Amygdala (tissue), 56 donors: ENCODE data around the gene ZNF223.

Source experiments
- DNase-seq, 56 donors: peaks; one replicate each; lab custom pipeline; 2025; lab: John Stamatoyannopoulos, UW

The ZNF223 gene

DNA sequence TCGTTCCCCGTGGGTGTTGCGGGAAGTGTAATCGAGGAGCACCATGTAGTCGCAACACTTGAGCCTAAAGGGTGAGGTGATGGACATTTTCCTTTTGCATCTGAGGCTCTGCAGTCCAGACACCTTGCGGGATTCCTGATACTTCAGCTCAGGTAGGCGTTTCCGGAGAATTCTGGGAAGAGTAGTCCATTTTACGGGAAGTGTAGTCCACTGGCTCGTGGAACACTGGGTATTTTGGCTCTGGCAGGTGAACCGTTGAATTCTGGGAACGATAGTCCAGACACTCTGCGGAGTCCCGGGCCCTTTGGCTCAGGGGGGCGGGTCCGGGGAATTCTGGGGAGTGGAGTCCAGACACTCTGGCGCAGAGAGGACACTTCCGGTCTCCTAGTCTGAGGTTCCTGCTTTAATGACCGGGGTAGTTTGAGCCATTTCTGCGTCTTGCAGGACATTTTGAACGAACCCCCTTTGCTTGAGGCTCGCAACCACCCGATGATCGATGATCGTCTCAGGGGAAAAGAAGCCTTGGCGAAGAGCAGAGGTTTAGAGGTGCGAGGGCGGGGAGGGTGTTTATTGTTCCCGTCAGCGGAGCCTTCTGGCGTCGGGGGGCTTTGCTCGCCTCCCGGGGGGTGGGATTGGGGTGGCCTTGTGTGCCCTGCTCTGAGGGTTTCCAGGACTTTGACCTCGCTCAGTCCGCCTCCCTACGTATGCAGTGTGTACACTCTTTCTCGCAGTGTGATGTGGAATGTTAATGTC, at the start of gene ZNF223:
Gene ZNF223 (plus strand): TSS at position 387 of the 753 bp plus-strand sequence. CDS start 3,141 bp downstream, outside the sequence.
- DNase-seq: peak; percentile 32 to 99 (median 94)

DNA sequence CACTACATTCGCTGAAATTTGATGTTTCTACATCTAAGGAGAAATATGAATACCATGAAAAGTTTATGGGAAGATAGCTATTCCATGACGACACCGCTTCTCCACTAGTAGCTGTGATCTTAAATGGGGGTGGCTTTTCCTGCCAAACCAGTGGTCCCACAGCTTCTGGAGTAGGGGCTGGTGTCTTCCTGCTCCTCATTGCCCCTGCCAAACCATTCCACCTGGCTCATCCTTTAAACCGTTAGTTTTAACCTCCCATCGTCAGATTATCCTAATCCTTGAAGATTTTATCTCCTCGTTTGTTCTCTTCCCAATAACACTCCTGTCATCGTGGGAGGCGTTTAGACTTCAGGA, 49.6 kb upstream of the ZNF223 start:
- DNase-seq: peak in 1 of 56 donors; percentile 29

DNA sequence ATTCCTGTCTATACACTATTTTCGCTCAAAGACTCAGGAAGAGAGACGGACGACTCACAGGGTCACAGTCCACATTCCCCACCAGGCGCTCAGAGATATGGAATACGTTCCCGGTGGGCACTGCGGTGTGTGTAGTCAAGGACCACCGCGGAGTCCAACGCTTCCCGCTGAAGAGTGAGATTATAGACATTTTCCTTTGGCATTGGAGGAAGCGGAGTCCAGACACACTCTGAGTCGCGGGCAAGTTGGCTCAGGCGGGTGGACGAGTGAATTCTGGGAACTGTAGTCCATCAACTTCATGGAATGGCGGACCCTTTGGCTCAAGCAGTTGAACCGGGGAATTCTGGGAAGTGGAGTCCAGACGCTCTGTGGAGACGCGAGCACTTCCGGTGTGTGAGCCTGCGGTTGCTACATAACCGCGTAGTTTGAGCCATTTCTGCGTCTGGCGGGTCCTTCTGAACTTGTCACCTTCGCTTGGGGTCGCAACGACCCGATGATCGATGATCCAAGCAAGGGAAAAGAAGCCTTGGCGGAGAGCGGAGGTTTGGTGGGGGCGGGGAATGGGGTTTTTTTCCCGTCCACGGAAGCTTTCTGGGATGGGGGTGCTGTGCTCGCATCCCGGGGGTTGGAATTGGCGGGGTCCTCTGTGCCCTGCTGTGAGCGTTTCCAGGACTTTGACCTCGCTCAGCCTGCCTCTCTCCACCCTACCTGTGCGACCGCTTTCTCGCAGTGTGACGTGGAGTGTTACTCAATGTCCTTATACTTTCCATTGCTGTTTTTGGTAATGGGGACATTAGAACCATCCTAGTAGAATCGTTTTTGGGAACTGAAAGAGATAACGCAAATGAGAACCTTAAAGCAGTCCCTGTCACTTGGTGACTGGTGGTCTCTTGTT, 49.0 kb upstream of the ZNF223 start, which contains the start of gene ZNF230:
Gene ZNF230 (plus strand): TSS at position 392 of the 895 bp plus-strand sequence. CDS start 4,122 bp downstream, outside the sequence.
- peak; percentile 38 to 97 (median 88) for DNase-seq

DNA sequence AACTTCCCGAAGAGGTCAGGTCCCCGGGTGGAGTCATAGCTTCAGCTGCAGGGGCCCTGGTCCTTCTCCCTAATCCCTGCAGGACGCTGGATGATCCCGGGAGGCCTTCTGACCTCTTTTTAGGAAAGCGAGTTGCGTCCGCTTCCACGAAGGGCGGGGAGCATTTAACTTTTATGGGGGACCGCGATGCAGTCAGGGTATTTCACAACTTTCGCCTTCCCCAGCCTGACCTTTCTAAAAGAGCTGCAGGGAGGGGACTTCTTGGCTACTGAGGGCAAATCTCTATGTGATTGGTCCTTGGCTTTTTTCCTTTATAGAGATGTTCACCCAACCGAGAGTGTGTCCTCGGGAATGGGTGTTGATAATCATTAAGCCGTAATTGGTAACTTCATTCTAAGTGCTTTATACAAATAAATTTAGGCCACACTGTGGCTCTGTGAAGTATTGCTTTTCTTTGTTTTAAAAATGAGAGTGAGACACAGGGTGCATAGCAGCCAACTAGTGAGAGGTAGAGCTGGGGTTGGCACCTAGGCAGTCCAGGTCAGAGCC, 48.3 kb upstream of the ZNF223 start:
- peak in 1 of 56 donors; percentile 4 for DNase-seq

- no peak for DNase-seq
These were observed 45.9 kb upstream of the ZNF223 start for GRCh38 chr19:44005973-44006372.

- no peak for DNase-seq
These were observed 44.4 kb upstream of the ZNF223 start for GRCh38 chr19:44007473-44007872.

DNA sequence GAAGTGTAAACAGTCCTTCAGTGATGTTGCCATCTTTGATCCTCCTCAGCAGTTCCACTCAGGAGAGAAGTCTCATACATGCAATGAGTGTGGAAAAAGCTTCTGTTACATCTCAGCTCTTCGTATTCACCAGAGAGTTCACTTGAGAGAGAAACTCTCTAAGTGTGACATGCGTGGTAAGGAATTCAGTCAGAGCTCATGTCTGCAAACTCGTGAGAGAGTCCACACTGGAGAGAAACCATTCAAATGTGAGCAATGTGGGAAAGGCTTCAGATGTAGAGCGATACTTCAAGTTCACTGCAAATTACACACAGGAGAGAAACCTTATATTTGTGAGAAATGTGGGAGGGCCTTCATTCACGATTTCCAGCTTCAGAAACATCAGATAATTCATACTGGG, 41.4 kb upstream of the ZNF223 start:
- no peak for DNase-seq

DNA sequence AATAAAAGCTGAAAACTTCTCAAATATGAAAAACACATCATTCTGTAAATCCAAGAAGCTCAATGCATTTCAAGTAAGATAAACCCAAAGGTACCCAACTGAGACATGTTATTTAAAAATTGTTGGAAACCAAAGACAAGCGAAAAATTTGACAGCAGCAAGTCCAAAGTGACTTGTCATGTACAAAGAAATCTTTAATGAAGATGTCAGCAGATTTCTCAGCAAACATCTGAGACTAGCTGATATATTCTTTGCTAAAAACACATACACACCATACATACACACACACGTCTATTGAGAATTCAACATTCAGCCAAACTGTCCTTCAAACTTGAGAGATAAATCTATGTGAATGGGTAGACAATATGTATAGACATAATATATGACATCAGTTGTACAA, 32.3 kb upstream of the ZNF223 start:
- DNase-seq: no peak

DNA sequence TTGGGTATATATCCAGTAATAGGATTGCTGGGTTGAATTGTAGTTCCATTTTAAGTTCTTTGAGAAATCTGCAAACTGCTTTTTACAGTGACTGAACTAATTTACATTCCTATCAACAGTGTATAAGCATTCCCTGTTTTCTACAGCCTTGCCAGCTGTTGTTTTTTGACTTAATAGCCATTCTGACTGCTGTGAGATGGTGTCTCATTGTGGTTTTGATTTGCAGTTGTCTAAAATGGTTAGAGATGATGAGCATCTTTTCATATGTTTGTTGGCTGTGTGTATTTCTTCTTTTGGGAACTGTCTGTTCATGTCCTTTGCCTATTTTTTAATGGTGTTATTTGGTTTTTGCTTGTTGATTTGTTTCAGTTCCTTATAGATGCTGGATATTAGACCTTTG, 30.6 kb upstream of the ZNF223 start:
- no peak for DNase-seq

DNA sequence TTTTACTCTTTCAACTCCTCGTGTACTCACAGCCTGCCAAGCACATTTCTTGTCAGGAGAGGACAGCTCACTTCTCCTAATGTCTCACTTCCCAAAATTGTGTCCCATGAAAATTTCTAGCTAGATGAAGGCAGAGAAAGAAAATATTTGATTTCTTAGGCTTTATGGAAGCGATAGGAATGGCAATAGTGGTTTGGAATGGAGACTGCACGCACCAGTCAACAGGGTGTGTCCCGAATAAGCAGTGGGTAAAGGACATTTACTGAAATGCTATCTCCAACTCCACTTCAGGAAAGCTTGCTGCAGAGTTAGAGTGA, 27.0 kb upstream of the ZNF223 start:
- DNase-seq: no peak

- DNase-seq: peak; percentile 3 to 92 (median 72)
These were observed 26.5 kb upstream of the ZNF223 start, which contains the start of gene ZNF222 for GRCh38 chr19:44025217-44025936. TSS of gene ZNF222 (plus strand) at chr19:44025379. CDS start at chr19:44025437, 58 bp downstream.

GRCh38 chr19:44026622-44027021, 25.2 kb upstream of the ZNF223 start:
- no peak for DNase-seq

DNA sequence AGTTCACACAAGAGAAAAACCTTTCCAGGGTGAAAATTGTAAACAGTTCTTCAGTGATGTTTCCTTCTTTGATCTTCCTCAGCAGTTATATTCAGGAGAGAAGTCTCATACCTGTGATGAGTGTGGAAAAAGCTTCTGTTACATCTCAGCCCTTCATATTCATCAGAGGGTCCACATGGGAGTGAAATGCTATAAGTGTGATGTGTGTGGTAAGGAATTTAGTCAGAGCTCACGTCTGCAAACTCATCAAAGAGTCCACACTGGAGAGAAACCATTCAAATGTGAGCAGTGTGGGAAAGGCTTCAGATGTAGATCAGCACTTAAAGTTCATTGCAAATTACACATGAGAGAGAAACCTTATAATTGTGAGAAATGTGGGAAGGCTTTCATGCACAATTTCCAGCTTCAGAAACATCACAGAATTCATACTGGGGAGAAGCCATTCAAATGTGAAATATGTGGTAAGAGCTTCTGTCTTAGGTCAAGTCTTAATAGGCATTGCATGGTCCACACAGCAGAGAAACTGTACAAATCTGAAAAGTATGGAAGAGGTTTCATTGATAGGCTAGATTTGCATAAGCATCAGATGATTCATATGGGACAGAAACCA, 19.7 kb upstream of the ZNF223 start:
- no peak for DNase-seq

- no peak for DNase-seq
These were observed 9.7 kb upstream of the ZNF223 start for GRCh38 chr19:44042147-44042546.

DNA sequence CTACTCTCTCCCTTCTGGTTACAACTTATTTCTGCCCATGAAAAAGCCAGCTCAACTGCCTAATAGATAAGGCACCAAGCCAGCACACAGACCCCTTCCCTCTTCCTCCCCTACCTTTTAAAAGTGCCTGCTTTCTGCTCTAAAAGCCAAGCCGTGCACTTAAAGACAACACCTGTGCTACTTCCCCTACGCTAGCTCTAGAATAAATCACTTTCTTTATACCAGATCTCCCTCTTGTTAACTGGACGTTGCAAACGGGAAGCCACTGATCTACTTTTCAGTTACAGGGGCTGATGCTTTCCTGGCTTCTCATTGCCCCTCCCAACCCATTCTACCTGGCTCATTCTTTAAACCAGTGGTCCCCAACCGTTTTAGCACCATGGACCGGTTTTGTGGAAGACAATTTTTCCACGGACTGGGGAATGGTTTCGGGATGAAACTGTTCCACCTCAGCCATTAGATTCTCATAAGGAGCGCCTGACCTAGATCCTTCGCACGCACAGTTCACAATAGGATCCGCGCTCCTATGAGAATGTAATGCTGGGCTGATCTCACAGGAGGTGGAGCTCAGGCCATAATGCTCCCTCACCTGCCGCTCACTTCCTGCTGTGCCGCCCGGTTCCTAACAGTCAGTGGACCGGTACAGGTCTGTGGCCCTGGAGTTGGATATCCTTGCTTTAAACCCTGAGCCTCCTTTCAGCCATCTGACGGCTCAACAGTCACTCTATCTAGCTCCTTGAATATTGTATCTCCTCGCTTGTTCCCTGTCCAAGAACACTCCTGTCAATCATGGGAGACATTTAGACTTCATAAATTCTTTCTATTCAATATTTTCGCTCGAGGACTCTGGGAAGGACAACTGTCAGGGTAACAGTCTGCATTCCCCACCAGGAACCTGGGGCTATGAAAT, 841 bp upstream of the ZNF223 start:
- DNase-seq: peak in 14 of 56 donors; percentile 2 to 69 (median 14)

DNA sequence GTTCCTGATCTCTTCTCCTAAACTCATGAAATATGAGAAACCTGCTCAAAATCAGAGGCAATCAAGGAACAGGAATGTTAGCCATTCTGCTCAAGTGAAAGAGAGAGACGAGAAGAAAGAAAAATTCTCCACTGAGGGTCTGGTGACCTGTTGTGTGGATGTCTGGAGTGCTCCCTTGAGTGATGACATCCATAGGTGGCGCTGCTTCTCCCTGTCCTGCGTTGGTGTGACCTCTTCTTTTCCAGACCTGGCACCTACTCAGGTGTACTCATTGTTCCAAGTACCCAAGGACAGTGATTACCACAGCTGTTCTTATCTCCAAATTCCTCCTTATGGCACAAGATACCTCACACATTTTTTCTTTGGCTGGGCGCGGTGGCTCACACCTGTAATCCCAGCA, 4.0 kb downstream of the ZNF223 start:
- DNase-seq: no peak

GRCh38 chr19:44059229-44059628, 7.4 kb downstream of the ZNF223 start:
- no peak for DNase-seq

DNA sequence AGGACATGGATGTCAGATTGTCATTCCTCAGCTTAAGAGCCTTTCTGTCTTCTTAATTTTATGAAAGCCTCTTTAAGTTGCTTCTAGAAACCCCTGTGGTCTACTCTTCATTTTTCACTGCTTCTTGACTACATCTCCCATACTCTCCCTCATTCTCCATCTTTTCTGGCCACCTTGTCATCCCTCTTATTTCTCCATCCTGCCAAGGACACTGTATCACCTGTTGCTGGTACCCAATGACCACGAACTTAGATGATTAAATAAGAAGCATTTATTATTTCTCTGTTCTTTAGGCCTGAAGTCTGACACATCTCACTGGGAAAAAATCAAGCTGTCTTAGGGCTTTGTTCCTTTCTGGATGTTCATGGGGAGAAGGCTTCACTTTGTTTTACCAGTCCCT, 9.2 kb downstream of the ZNF223 start:
- DNase-seq: no peak

DNA sequence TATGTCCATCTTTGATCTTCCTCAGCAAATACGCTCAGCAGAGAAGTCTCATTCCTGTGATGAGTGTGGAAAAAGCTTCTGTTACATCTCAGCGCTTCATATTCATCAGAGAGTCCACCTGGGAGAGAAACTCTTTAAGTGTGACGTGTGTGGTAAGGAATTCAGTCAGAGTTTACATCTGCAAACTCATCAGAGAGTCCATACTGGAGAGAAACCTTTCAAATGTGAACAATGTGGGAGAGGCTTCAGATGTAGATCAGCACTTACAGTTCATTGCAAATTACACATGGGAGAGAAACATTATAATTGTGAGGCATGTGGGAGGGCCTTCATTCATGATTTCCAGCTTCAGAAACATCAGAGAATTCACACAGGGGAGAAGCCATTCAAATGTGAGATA, 14.5 kb downstream of the ZNF223 start:
- no peak for DNase-seq
